Non-pigmented ciliary epithelial cell (primary cell): ENCODE results near the gene IGF2.
"Not testable (repeated sequence)": the region's sequence is repeated elsewhere in the genome, so short reads cannot be mapped to it uniquely, and the experiment has no call there.

Experiments
- DNase-seq: peaks from one replicate; pipeline ENCODE4 v3.0.0-alpha.2; 2010; ENCODE audit warnings: low read depth

The IGF2 gene, protein sequence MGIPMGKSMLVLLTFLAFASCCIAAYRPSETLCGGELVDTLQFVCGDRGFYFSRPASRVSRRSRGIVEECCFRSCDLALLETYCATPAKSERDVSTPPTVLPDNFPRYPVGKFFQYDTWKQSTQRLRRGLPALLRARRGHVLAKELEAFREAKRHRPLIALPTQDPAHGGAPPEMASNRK

DNA sequence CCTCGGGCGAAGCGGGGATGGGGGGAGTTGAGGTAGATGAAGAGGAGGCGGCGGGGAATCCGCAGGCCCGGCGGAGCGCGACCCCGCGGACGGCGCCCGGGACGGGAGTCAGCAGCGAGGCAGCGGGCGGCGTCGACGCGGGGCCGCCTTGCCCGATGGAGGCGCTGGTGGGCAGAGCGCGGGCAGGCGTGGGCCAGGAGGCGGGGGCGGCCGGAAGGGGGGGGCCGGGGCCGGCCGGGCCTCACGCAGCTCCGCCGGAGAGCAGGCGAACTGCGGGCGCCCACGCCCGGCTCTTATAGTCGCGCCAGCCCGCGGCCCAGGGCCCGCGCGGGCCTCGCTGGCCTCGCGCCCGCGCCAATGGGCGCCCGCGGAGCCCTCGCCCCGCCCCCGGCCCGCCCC, at the start of gene IGF2:
Gene IGF2, minus strand, starts transcription at position 267 of the 399 bp plus-strand sequence. CDS start 3,866 bp downstream, outside the sequence.
- DNase-seq, result no peak

DNA sequence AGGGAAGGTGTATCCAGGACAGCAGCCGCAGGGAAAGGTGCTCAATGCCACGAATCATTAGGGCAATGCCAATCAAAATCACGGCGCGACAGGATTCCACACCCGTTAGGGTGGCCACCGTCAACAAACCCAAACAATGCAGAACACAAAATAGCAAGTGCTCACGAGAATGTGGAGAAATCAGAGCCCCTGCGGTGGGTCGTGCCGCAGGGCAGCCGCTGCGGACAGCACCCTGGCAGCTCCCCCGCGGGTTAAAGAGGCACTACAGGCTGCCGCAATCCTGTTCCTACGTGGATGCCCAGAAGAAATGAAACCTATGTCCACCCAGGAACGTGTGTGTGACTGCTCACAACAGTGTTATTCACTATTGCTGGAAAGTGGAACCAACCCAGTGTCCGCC, 49.6 kb upstream of the IGF2 start:
- DNase-seq, result no peak

DNA sequence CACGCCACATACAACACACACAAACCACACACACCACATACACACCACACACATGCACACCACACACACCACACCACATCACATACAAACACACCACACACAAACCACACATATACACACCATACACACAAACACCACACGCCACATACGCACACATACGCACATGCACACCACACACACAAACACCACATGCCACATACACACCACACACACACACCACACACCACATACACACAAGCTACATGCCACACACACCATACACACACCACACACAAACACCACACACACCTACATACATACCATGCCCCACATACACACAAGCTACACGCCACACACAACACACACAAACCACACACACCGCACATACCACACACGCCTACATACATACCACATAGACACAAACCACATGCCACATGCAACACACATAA, 48.1 kb upstream of the IGF2 start:
- no peak for DNase-seq

DNA sequence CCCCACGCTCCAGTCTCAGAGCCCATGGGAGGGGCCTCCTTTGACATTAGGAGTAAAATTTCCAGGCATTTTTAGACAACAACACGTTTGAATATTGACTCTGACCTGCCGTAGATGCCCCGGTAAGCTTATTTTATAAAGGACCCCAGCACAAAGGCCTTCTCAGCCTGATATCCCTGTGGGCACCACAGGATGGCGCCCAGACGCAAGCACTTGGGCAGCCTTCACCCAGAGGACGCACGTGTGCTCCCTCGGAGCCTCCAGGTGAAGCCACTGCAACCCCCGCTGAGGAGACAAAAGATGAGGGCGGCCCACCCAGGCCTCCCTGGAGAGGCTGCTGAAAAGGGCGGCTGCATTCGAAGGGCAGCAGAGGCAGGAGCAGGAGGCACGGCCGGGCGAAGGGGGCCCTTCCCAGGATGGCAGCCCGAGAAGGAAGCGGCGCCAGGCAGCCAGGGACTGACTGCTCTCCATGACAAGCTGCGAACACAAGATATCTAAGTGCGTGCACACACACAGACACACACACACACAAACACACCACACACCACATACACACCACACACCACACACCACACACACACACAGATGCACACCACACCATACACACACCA, 47.6 kb upstream of the IGF2 start:
- no peak for DNase-seq

DNA sequence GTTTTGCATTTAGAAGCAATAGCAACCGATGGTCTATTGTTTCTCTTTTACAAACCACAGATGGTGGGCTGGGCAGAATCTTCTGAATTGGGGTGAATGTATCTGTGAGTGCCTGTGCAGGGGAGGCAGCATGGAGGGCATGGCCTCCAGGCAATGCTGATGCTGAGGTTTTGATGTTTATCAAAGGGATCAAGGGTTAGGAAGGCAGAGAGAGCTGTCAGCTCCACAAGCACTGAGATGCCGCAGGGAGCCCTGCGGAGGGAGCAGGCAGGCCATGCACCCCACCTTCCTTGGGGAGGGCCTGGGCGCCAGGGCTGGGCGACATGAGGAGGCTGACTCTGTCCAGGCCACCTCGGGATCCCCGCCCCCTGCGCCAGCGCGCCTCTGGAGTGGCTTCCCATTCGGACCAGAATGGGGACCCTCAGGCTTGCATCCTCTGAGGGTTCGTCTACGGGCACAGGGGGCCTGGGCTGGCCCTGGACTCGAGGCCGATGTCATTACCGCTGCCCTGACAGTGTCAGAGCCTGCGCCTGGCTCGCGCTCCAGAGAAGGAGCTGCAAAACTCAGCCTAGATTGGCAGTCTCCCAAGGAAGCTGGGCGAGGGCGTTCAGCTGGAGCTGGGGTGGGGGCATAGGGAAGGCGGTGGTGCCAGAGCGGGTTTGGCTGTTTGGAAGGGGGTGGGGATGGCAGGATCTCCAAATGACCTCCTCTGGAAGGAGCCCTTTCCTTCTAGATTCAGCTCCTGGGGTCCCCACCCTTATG, 46.3 kb upstream of the IGF2 start:
- DNase-seq, result no peak

DNA sequence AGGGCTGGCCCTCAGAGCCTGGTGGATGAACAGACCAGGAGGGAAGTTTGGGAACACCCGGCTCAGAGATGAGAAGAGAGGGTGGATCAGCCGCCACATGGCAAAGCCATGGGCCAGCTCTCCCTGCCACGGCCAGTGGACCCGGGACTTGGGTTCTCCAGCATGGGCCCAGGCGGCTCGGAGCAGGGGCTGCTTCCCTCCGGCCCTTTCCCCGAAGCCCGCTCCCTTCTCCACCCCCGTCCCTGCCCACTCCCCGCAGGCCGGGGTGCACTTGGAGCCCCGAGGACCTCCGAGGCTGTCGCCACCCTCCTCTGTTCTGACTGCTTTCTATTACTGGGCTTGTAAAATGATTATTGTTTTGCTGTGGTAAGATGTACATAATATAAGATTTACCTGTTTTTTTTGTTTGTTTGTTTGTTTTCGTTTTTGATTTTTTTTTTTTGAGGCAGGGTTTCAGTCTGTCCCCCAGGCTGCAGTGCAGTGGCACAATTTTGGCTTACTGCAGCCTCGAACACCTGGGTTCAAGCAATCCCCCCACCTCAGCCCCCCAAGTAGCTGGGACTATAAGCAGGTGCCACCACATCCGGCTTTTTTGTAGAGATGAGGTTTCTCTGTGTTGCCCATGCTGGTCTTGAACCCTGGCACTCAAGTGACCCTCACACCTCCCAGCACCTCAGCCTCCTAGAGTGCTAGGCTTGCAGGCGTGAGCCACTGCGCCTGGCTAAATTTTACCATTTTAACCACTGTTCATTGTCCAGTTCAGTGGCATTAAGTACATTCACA, 43.7 kb upstream of the IGF2 start:
- DNase-seq, result no peak

DNA sequence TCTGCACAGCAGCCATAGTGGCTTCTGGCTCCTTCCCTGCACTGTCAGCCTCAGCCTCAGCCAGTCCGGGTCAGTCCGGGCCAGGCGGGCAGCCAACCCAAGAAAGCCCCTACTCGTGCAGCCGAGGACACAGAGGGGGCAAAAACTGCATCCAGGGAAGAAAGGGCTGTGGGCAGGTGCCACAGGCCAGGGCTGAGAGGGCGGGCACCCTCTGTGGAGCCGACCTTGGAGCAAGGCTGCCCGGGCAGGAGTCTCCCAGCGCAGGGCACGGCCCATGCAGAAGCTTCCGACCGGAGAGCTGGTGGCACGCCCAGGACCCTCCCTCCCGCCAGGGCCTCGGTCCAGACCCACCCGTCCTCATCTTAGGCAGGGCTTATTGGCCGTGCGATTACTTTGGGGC, 42.9 kb upstream of the IGF2 start:
- no peak for DNase-seq

DNA sequence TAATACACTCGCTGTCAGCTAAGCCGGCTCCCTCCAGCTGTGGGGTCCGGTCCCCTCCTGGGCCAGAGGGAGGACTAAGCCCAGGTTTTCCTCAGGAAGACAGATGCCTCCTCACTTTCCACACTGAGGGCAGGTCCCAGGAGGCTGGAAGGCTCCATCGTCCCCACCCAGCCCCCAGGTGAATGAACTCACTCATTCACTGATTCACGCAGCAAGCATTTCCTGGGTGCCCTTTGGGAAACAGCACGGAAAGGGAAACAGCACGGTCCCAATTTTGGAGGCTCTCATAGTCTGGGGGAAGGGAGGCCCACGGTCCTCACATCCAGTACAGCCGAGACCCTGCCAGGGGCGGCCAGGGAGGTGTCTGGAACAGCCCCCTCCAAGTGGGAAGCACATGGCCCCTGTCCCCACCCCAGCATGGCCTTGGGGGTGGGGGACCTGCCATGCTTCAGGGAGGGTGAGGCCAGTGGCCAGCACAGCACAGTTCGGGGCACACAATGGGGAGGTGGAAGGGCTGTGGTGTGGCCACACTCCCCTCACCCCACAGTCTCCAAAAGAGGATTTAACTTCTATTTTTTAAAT, 41.7 kb upstream of the IGF2 start:
- no peak for DNase-seq

DNA sequence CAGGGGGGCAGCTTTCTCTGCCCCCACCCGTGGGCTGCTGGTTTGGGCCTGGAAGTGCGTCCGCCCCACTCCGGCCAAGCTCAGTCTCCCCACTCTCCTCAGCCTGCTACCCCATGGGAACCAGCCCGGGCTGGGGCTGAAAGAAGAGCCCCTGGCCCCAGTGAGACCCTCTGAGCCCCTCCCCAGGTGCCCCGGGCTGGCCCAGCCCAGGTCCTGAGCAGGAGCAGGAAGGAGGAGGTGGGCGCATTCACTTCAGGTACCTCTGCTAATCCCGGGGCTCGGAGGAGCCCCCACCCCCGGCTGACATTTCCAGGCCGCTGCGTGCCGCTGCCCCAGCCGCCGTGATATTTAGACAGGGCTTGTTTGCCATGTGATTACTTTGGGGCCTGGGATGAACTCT, 41.2 kb upstream of the IGF2 start:
- DNase-seq, result no peak

DNA sequence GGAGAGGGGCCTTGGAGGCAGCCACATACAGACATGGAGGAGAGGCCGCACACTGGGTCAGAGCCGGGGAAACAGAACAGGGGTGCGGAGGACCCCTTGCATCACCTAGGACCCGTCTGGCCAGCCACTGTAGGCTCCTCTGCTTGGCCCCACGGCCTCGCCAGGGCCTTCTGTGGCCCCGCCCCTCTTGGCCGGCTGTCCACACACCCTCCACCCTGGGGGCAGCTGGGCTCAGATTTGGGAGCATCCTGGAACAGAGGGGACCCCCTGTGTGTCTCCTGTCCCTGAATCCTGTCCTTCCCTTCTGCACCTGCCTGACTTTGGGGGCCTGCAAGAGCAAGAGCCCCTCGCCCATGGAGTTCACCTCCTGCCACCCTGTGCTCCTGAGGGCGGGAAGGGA, 40.3 kb upstream of the IGF2 start:
- DNase-seq, result no peak

DNA sequence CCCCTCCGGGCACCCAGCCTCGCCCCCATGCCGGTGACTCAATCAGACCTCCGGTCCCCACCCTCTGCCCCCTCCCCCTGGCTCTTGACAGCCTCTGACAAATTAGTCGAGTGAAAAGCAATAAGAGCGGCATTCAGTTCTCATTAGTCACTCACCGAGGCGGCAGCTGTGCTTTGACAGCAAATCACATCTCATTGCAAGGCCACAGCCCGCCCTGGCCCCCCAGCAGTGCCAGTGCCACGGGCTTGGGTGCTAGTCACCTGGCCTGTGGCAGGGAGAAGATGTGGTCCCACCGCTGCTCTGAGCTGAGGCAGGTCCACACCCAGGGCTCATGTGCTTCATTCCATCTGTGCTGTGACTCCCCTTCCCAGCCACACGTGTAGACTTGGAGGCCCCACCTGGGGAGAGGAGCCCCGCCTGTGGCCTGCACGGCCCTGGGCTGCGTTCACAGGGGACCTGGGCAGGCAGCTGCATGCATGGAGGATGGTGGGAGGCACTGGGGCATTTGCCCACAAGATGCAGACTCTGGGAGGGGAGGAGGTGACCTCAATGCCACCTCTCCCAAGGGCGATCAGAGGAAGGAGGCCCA, 39.8 kb upstream of the IGF2 start:
- no peak for DNase-seq

DNA sequence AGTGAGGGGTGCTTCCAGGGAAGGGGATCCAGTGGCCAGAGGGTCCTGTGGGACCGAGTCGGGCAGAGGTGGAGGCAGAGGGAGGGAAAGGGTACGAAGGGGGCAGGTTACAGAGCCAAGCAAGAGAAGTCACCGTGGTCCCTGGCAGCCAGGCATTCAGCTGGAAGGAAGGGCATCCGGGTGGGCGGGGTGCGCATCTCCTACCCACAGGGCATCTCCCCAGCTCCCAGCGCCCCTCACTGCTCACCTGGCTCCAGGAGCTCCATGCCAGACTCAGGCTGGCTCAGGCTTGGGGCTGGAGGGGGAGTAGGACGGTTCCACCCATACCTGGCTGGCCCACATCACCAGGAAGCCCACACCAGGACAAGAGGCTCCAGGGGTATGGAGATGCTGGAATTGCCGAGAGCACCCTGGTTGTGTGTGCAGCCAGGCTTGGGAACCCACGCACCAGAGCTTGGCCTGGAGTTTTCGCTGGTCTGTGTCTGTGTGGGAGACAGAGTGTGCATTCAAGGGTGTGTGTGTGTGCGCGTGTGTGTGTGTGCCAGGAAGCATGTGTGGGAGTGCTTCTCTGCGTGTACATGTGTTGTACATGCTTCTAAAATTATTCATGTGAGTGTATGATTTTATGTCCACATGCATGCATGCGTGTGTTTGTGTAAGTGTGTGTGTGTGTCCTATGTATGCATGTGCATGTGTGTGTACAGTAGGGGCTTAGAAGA, 39.0 kb upstream of the IGF2 start:
- DNase-seq, result not testable (repeated sequence)

DNA sequence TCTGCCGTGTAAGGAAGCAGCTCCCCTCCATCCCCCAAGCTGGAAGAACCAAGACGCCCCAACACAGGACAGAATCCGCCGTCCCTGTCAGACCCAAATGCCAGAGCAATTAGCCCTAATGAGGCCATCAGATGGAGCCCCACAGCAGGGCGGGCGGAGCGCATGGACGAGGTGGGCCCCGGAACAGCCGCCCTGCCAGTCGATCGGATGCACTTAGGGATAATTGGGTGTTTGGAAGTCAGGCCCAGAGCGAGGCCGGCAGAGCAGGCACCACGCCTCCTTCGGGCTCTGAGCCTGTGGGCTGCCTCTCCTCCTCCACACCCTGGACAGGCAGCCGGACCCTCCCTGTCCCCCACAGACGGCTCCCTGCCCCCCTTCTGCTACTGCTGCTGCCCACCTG, 37.9 kb upstream of the IGF2 start:
- DNase-seq, result no peak

DNA sequence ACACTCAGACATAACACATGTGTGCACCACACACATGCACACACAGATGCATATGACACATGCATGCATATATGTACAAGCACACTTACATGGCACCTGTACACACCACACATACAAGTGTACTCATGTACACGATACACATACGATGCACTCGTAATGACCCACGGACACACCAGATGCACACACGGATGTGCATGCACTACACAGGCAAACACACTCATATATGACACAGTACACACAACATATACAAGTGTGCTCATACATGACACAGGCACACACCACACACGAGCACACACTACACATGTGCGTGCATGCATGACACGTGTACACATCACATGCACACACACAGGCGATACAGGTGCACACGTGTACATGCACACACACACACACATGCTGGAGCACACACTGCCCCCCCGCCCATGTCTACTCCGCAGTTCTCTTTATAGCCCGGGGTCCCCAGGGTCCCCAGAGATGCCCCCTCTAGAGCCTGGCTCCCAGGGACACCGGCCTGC, 37.3 kb upstream of the IGF2 start:
- no peak for DNase-seq

DNA sequence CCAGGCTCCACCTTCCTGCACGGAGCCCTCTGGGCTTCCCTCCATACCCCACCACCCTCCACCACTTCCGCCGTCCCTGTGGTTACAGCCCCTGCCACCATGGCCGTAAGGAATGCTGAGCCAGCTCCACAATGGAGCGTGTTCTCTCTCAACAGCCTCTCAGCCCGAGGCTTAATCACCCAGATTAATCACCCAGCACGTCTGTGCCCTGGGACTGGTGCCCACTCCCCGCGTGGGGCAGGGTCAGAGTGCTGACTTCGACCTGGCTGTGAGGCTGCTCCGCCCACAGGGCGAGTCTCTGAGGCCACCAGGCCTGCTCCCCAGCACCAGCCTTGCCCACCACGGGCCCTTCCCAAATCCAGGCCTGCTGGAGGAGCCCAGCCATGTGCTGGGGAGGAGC, 36.5 kb upstream of the IGF2 start:
- no peak for DNase-seq

DNA sequence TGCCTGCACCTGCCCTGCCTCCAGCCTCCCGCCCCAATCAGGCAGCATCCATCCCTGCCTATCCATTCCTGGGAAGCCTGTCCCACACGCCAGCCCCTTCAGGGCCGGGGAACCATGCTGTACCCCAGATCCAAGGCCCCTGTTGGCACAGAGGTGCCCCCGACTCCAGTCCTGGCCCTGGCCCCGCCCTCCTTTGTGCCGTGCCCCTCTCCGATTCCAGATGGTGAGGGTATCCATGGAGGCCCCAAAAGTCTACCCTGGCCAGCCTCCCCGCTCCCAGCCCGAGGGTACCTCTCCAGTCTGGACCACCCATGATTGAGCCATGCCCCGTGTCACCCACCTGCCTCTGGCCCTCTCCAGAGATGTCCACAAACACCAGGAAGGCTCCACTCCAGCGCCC, 35.2 kb upstream of the IGF2 start:
- no peak for DNase-seq

DNA sequence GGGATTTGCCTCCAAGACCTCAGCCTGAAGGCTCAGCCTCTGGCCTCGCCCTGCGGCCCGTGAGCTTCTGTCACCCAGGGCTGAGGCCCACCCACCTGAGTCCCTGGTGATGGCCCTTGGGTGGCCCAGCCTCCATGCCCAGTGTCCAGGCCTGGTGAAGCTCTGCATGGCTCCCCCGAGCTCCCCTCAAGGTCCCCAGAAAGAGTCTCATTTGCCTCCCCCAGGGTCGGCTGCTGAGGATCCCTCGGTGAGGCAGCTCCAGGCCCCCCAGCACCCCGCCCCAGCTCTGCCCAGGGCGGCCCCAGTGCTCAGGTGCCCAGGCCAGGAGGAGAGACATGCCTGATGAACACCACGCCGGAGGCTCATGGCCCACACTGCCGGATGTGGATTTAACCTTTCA, 34.6 kb upstream of the IGF2 start:
- no peak for DNase-seq

DNA sequence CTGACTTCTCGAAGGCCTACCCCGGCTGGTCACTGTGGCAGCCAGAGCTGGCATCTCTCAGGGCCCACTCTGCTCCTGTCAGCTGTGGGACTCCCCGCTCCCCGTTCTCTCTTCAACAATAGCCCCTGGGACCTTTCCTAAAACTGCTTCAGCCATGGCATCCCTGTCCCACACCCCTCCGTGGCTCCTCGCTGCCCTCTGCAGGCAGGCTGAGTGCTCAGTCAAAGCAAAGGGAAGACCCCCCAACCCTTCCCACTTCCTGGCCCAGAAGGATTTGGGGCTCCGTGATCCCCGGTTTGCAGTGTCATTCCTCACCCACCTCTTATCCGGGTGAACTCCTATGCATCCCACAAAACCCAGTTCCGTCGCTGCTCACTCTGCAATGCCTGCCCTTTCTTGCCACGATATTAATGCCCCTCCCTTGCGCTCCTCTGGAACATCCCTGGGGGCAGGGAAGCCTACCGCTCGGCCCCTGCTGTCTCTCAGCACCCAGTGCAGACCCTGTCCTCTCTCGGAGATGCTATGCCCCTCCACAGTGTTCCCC, 34.0 kb upstream of the IGF2 start:
- no peak for DNase-seq

DNA sequence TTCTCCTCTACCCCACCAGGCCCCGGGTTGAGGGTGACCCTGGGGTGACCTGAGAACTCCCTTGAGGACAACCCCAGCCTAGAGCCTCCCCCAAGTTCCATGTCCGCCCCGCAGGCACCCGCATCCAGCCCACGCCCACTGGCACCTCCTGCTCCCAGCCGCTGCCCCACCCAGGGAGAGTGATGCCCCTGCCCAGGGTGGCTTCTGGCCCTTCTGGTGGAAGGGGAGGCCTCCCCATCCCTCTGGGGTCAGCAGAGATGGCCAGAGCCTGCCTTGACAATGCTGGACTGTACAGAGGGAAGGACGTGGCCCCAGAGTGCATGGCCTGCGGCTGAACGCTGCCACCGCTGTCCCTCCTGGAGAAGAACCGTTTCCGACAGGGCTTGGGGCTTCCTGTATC, 33.5 kb upstream of the IGF2 start:
- DNase-seq, result no peak

DNA sequence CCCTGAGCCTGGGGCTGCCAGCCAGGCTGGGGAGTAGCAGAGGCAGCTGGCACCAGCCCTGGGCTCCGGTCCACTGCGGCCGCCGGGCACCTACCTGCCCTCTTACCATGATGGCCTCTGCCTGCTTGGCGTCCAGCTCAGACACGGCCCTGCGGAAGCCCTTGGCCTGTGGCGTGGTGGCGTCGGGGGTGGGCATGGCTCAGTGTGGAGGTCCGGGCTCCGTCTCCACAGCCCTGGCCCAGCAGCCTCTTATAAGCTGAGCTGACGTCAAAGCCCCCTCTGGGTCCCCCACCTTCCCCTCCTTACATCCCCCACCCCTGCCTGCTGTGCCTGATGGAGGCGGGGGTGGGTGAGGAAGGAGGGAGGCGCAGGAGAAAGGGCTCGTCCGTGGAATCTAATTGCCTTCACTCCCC, 32.4 kb upstream of the IGF2 start, which contains the start of gene TH:
Gene TH, minus strand, starts transcription at position 225 of the 413 bp plus-strand sequence. Its CDS starts 29 bp downstream, at position 196.
- DNase-seq, result no peak
